GM19438 (cell line): Measurements from ENCODE around the gene PGGT1B.
"Not testable (repeated sequence)": the region's sequence is repeated elsewhere in the genome, so short reads cannot be mapped to it uniquely, and the experiment has no call there.

ENCODE experiments used
- ATAC-seq: cut with Tn5 transposase; IDR thresholded peaks from one replicate; pipeline ENCODE4 v1.9.1; 2021; ENCODE audit warnings: low read depth; ENCODE audit not compliant: unreplicated experiment

Gene PGGT1B

GRCh38 chr5:115262011-115262320 is 711 bp downstream of the PGGT1B start:
- peak; percentile 43 for ATAC-seq

- ATAC-seq, result no peak
Observed at GRCh38 chr5:115260248-115260647, 2.4 kb downstream of the PGGT1B start.

- ATAC-seq, result no peak
Observed at GRCh38 chr5:115257981-115258380, 4.7 kb downstream of the PGGT1B start.

- ATAC-seq, result not testable (repeated sequence)
Observed at GRCh38 chr5:115249379-115249778, 13.3 kb downstream of the PGGT1B start.

DNA sequence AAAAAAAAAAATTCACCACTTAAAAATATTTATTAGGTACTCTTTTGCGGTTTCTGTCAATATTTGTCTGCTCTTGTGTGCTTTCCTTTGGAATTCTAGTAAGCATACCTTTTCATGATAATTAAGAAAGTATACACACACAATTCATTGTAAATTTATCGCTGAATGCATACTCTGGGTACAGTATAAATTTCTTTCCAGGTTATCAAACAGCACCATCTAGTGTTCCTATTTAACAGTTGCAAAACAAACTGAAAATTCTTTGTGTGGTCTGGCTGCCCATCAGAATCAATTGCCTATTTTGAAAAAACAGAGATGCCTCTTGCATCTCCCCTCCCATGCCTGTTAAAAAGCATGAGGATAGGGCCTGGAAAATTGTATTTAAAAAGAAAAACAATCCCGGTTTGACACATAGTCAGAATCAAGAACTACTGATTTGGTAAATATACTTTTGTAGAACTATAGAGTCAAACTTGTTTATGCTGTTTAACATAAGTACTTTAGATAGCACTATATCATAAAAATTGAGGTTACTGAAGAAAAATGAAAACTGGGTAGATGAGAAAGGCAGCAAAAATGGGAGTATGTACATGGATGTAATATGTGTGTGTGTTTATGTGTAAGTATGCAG is 16.2 kb downstream of the PGGT1B start:
- ATAC-seq, result peak; percentile 78

GRCh38 chr5:115243412-115243811 is 19.3 kb downstream of the PGGT1B start:
- ATAC-seq, result no peak

- no peak for ATAC-seq
Observed at GRCh38 chr5:115241881-115242642, 20.6 kb downstream of the PGGT1B start.

- ATAC-seq, result no peak
Observed at GRCh38 chr5:115237066-115237465, 25.6 kb downstream of the PGGT1B start.

DNA sequence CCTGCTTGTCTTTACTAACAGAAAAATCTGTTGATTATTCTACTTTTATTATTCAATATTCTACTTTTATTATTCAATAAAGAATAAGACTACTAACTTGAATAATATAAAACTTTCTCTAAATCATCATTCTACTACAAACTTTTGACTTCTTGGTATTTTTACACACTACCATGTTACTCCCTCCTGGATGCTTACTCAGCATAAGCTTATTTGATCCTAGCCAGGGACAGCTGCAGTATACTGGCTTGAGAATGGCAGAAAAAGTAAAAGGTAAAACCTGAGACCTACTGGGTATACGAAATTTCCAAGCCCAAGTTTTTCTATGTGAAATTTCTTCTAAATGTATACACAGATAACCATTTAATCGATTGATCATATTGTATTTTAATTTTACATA is 26.1 kb downstream of the PGGT1B start:
- ATAC-seq, result no peak

GRCh38 chr5:115231598-115231997 is 31.1 kb downstream of the PGGT1B start:
- no peak for ATAC-seq

DNA sequence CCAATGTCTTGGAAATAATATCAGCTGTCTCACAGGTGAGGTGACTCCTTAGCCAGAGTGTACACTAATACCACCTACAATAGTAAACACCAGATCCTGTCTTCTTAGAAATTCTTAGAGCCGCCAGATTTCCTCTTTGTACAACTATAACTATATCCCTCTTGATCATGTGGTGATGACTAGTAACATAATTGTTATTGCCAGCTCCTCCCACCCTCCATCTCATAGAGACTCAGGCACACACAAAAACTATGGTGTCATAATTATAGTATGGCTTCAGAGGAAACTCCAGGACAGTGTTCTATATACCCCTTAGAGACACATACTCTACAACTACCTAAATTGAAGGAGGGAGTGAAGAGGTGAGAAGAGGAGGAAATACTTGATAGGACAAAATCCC is 33.1 kb downstream of the PGGT1B start:
- no peak for ATAC-seq

DNA sequence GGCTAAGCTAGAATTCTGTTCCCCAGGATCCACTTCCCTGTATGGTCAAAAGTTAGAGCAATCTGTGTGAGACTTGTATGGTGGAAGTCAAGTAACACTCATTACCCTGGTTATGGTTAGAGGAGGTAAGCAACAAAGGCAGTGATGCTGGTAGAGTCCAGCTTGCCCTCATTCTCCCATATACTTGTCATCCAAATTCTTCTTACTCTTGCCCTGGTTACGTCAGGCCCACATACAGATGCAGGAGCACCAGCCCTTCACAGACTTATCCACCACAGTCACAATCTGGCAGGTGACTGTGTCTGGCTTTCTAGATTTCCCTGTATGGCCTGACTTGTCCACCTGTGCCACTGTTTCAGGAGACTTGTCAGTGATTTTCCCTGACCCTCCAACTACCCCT is 35.4 kb downstream of the PGGT1B start:
- no peak for ATAC-seq

- no peak for ATAC-seq
Observed at GRCh38 chr5:115214541-115214940, 48.1 kb downstream of the PGGT1B start.

DNA sequence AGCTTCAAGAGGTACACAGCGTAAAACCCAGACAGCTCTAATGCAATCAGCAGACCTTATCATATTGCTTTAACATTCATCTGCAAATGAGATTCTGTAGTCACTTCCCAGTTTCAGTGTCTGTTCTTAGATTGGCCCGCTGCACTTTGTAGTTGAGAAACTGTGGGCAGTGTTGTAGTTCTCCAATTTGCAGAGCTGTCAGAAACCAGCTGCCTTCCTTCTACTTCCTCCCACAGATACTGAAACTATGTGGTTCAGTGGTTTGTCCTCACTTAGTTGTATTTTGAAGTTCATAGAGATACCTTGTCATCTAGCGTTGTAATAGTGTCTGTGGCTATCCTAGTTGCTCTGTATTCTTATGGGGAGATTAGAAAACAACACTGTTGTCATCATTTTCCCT is 53.4 kb downstream of the PGGT1B start:
- ATAC-seq, result peak; percentile 100

DNA sequence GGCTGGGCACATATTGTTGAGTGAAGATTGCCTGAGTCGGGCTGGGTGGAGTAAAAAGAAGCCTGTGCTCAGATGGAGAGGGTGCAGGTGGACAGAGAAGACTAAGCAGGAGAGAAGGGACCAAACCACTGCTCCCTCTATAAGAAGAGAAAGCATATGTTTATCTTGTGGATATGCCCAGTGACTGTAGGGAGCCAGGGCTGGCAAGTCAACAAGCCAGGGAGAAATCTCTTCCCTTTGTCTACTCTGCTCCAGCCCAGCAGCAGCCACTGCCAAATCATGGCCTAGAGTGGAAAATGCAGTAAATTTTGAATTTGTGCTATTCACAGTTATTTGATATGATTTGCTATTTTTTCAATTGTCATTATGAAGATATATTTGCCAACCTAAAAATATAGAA is 59.7 kb downstream of the PGGT1B start:
- ATAC-seq, result no peak

GRCh38 chr5:115196161-115196560 is 66.5 kb downstream of the PGGT1B start:
- no peak for ATAC-seq

- ATAC-seq, result no peak
Observed at GRCh38 chr5:115194676-115195075, 68.0 kb downstream of the PGGT1B start.

DNA sequence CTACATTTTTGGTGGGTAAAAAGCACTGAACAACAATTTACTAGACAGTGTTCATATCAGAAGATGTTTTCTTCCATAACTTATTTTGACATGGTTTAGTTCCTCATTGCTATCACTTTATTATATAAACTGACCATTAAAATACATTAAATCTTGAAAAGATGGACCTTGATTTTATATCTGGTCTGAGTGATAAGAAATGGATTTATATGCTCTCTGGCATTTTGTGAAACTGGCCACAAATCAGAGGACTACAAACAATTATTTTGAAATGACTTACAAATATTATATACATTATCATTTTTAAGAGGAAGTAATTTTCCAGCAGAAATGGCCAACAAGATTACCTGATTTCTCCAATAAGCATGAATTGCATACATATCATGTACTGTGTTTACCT is 69.4 kb downstream of the PGGT1B start:
- ATAC-seq, result no peak

DNA sequence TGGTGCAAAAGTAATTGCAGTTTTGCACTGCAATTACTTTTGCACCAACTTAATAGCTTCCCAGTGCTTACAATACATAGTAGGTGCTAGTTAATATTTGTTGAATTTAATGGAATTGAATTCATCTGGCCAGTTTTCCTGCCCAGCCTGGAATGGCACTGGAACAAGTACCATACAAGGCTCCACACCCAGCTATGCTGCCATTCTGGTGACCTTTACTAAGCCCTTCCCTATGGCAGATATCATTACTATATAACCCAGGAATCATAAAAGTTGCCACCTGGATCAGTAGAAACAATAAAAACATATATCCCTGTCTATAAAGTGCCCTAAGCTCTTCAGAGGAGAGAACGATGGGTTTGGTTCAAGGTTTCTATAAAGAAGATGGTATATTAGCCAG is 70.6 kb downstream of the PGGT1B start:
- no peak for ATAC-seq

- ATAC-seq, result no peak
Observed at GRCh38 chr5:115191474-115192031, 71.1 kb downstream of the PGGT1B start.

- no peak for ATAC-seq
Observed at GRCh38 chr5:115190388-115190787, 72.3 kb downstream of the PGGT1B start.

- ATAC-seq, result no peak
Observed at GRCh38 chr5:115189866-115190265, 72.8 kb downstream of the PGGT1B start.
